Measurements from ENCODE around the gene ZNF506. TPM values are rescaled to one million over a fixed set of nuclear protein-coding genes. Genes with fewer than 3 reads are reported as not detected.

The ZNF506 gene
- total RNA-seq, 1 donor from 2014 or later = 9.7 TPM

DNA sequence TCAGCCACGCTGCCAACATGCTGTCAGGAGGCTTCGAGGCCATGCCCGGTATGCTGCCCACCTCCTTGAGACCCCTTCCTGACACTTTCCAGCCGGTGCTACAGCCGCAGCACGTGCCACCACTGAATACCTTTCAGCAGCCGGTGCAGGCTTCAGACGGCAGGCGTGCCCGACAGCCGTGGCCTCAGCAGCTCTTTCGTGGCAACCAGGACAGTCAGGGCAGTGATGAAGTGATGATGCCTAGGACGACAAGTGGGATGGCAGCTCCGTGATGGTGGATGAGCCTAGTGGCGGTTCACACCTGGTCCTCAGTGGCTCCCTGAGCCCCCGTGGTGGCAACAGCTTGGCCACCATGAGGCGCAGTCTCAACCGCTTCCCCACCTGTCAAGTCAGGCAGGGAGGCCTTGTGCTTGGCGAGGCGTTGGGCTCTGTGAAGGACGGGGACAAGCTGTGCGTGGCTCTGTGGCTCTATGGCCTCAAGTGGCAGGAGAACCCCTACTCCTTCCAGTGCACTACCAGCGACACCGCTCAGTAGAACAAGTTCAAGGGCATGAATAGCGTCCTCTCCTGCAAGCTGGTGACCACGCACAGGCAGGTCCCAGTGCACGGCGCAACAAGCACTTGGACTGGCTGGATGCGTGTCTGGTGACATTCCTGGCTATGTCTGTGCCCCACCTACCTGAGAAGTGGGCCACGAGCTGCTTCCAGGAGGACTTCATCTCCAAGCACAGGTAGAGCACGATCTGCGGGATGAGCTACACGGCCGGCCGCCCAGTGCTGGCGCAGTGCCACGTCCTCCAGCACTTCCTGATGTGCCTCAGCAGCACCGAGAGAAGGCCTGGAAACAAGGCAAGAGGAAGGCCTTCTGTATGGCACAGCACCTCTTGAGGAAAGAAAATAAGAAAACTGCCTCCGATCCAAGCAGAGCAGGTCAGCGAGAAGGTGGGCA is 70.4 kb downstream of the ZNF506 start:
- DNase-seq (ENCODE audit: low read depth) = no peak
- FAIRE-seq = no peak
- TF ChIP-seq, protein P1, sequence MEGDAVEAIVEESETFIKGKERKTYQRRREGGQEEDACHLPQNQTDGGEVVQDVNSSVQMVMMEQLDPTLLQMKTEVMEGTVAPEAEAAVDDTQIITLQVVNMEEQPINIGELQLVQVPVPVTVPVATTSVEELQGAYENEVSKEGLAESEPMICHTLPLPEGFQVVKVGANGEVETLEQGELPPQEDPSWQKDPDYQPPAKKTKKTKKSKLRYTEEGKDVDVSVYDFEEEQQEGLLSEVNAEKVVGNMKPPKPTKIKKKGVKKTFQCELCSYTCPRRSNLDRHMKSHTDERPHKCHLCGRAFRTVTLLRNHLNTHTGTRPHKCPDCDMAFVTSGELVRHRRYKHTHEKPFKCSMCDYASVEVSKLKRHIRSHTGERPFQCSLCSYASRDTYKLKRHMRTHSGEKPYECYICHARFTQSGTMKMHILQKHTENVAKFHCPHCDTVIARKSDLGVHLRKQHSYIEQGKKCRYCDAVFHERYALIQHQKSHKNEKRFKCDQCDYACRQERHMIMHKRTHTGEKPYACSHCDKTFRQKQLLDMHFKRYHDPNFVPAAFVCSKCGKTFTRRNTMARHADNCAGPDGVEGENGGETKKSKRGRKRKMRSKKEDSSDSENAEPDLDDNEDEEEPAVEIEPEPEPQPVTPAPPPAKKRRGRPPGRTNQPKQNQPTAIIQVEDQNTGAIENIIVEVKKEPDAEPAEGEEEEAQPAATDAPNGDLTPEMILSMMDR (IDR thresholded peaks at IDR 0.05; ENCODE audit: insufficient read depth, low read length, severe bottlenecking) = no peak

DNA sequence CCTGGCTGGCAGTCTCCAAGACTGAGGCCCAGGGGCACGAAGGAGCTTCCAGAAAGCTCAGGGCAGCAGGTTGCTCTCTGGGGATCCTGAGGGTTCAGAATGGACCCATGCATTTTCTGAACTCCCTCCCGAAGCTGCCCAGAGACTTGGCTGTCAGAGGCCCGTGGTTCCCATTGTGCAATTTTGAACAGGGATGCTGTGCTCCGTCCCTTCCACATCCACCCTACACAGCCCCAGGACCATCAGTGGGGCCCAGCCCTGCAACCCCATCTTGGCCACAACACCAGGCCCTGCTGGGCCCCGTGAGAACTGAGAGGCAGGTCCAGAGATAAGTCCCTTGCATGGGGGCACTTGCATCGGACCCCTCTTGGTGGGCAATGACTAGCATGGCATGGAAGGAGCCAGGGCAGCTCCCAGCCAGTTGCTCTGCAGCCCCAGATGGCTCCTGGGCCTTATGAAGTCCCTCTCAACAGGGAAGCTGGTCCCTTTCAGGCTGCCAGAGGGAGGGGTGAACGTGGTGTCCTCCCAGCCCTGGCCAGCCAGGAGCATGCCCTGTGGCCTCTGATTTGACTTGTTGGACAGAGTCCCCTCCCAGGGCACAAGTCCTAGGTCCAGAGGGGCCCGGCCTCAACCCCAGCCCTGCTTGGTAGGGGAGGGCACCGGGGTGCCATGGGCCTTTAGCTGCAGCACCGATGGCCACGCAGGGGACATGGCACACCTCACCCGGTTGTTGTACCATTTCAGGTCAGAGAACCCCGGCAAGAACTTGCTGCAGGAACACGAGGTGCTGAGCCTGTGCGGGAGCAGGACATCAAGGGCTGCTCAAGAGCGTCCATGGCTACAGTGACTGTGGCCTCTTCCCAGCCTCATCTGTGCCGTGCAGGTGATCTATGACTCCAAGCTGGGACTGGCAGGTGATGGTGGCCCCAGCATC is 71.4 kb downstream of the ZNF506 start:
- no peak for FAIRE-seq
- DNase-seq (ENCODE audit: low read depth) = no peak
- H3K4me3 ChIP-seq (ENCODE audit: low read depth, low read length) = no peak overlapping the region
- H3K27me3 ChIP-seq (ENCODE audit: control insufficient read depth, insufficient read depth, low read length) = no peaks in the 10 kb centered on the region
- no peaks in the 10 kb centered on the region for H3K36me3 ChIP-seq (ENCODE audit: control insufficient read depth, insufficient read depth, low read length)
- TF ChIP-seq, protein P1 (IDR thresholded peaks at IDR 0.05; ENCODE audit: insufficient read depth, low read length, severe bottlenecking) = no peak

More for the DNA sequence above, 70.4 kb downstream of the ZNF506 start:
- no peaks in the 10 kb centered on the region for H3K27me3 ChIP-seq (ENCODE audit: control insufficient read depth, insufficient read depth, low read length)
- no peaks in the 10 kb centered on the region for H3K36me3 ChIP-seq (ENCODE audit: control insufficient read depth, insufficient read depth, low read length)
- no peak overlapping the region for H3K4me3 ChIP-seq (ENCODE audit: low read depth, low read length)

DNA sequence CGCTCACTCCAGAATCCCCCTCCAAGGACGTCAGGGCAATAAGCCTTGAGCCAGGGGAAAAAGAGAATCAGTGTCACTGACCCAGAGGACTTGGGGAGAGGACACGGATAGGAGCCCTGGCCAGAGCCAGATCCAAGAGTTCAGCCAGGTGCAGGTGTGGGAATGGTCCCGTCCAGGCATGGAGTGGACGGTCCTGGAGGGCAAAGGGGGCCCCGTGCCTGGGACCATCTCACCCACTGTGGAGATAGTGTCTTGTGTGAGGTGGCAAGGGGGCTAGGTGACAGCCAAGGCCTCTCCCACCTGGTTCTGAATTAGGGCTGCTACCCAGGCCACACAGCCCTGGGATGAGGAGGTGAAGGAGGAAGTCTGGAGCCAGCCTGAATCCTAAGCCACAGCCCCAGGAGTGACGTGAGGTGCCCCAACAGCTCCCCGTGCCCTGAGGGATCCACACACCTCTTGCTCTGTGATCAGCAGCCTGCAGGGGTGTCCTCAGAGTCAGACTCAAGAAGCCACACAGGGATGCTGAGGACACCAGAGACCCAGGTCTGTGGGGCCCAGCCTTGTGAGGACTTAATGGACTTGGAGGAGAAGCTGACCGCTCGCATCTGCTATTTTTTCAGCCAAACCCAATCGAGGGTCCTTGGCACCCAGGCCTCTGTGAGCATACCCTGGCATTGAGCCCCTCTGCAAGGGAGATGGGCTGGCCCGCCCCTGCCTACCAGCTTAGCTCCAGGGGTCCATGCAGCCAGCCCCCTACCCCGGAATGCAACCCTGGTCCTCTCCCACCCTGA is 72.2 kb downstream of the ZNF506 start:
- H3K27me3 ChIP-seq (ENCODE audit: control insufficient read depth, insufficient read depth, low read length) = no peaks in the 10 kb centered on the region
- TF ChIP-seq, protein P1 (IDR thresholded peaks at IDR 0.05; ENCODE audit: insufficient read depth, low read length, severe bottlenecking) = no peak
- no peak overlapping the region for H3K4me3 ChIP-seq (ENCODE audit: low read depth, low read length)
- FAIRE-seq = no peak
- DNase-seq (ENCODE audit: low read depth) = no peak
- H3K36me3 ChIP-seq (ENCODE audit: control insufficient read depth, insufficient read depth, low read length) = no peaks in the 10 kb centered on the region

DNA sequence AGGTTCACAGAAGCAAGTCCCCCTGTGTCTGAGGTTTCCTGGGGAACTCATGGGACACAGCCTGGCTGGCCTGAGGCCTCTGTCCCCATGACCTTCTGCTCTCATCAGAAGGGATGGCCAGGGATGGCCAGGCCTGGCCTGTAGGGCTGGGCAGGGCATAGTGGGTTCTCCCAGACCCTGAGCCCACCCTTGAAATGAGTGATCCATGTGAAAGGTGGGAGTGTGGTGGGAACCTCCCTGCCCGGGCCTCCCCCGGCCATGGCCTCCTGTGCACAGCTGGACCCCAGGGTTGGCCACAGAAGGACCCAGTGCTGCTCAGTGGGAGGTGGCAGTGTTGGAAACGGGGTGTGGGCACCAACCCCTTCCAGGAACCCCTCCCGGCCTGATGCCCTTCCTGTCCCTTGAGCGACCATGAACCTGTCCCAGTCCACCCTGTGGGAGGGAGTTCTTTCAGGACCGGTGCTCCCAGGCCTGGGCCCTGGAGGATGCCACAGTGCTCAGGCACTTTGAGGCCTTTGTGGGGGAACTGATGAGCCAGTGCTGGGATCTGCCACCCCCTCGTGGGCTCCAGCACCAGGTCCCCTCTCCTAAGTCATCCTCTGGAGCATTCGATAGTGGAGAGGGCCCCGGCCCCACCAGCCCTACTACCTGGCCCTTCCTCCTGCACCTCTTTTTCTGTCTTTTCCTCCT is 73.2 kb downstream of the ZNF506 start:
- DNase-seq (ENCODE audit: low read depth) (no peak), FAIRE-seq (no peak)
- H3K4me3 ChIP-seq (ENCODE audit: low read depth, low read length) = no peak overlapping the region
- TF ChIP-seq, protein P1 (IDR thresholded peaks at IDR 0.05; ENCODE audit: insufficient read depth, low read length, severe bottlenecking) = no peak
- no peaks in the 10 kb centered on the region for H3K36me3 ChIP-seq (ENCODE audit: control insufficient read depth, insufficient read depth, low read length)
- no peaks in the 10 kb centered on the region for H3K27me3 ChIP-seq (ENCODE audit: control insufficient read depth, insufficient read depth, low read length)

All from bronchial epithelial cell (primary cell).